Stimulated activated CD4-positive, alpha-beta T cell treated with anti-CD3 and anti-CD28 coated beads, Interleukin-4, amount 100 ng/mL, for 48 hours (primary cell): ENCODE data around the gene EXOSC1.
"Not testable (repeated sequence)": the region's sequence is repeated elsewhere in the genome, so short reads cannot be mapped to it uniquely, and the experiment has no call there.

Experiments
- DNase-seq, 2 donors: peaks; one replicate each; pipeline ENCODE4 v3.0.0-alpha.2; 2020; ENCODE audit warnings: low read depth in 2 of 2

The EXOSC1 gene, protein sequence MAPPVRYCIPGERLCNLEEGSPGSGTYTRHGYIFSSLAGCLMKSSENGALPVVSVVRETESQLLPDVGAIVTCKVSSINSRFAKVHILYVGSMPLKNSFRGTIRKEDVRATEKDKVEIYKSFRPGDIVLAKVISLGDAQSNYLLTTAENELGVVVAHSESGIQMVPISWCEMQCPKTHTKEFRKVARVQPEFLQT

GRCh38 chr10:97445722-97446639 is at the start of gene EXOSC1, which contains the start of gene ZDHHC16:
Gene EXOSC1, minus strand, starts transcription at chr10:97446006. Its CDS starts 21 bp downstream, at chr10:97445985.
Gene ZDHHC16, plus strand, starts transcription at chr10:97446175. Its CDS starts 5,501 bp downstream, at chr10:97451676.
- peak; percentile 85 to 92 for DNase-seq

GRCh38 chr10:97494863-97495506 is 49.2 kb upstream of the EXOSC1 start:
- DNase-seq, result no peak

DNA sequence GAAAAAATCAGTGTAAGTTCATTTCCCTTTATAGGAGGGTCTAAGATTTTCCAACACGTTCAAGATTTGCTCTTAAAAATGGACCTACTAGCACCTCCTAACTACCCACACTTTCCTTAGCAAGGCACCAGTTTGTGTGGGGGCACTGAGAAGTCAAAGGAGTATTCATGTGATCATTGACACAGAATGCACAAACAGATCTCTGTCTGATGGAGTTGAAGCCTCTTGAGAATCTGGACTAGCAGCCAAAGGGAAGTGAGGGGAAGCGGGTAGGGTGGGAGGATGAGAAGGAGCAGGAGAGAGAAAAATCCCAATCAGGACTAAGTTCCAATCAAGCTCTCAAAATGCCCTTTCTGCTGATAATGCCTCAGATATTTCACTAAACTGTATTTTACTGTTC is 48.3 kb upstream of the EXOSC1 start:
- DNase-seq, result no peak

DNA sequence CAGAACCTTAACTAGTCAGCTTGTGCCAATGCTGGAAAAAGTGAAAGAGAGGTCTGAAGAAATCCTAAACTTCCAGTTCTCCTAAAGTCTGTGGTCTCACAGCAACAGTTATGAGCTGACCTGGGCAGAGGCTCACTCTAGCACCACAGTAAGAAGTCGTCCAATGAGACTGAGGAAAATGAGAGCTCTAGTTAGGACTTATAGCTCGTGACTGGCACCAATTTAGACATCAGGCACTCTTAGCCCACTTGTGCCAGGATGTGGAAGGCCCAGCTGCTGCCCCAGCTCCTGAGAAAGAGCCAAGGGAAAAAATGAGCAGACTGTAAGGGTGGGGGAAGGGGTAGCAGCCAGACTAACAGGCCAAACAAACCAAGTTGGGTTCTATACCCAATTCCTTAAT is 44.8 kb upstream of the EXOSC1 start:
- no peak for DNase-seq

DNA sequence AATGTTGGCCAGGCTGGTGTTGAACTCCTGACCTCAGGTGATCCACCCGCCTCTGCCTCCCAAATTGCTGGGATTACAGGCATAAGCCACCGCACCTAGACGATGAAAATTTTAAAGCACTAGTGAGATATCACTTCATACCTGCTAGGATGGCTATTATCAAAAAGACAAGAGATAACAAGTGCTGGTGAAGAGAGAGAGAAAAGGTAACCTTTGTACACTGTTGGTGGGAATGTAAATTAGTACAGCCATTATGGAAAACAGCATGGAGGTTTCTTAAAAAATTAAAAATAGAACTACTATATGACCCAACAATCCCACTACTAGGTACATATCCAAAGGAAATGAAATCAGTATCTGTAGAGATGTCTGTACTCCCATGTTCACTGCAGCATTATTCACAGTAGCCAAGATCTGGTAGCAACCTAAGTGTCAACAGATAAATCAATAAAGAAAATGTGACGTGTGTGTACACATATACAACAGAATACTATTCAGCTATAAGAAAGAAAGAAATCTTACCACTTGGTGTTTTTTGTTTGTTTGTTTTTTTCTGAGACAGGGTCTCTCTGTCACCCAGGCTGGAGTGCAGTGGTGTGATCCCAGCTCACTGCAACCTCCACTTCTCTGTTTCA is 40.0 kb upstream of the EXOSC1 start:
- no peak for DNase-seq

DNA sequence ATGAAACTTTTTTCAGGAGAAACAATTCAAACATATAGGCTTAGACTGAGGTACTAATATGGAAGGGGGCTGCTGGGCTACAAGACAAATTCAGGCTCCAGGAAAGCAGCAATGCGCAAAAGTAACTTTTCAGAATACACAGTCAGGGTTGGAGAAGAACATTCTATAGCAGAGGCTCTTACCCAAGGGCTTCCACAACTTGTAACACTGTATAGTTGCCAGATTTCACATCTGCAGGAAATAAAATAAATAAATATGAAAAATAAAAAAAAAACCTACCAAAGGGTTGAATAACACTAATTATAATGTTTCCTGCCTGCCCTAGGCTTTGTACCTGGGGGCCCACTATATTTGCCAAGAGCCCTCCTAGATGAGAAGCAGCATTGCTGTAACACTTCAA is 38.1 kb upstream of the EXOSC1 start:
- no peak for DNase-seq

DNA sequence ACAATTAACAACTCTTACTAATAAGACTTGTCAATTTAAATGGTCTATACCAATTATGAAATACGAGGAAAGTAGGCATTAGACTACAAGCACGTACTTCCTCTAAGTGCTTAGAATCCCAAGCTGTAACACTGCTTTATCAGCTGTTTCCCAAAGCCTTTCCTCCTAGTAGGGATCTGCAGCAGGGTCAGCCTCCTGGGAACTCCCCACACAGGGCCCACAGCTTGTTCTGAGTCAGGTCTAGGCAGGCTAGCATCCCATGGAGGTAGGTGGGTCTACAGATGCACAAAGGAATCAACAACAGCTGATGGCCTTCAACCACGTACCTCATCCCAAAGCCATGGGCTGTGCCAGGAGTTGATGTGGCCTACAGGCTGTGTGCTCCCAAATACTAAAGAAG is 37.7 kb upstream of the EXOSC1 start:
- DNase-seq, result no peak

- no peak for DNase-seq
These were observed 36.6 kb upstream of the EXOSC1 start for GRCh38 chr10:97482381-97482780.

DNA sequence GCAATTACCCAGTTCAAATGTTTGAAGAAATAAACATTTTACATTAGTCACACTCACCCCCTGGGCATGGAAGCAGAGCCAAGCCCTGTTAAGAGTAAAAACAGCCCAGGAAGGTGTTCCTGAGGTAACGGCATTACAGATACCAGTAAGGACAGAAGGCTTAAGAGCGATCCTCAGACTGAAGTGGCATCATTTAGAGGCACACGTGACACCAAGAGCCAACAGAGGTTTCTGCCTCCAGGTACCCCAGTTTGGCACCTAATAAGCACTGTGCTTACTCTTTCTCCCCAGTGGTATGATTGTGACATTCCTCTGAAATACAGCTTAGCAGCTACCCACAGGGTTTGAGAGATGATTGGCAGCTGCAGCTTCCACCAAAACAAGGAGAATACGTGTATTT is 35.3 kb upstream of the EXOSC1 start:
- no peak for DNase-seq

- no peak for DNase-seq
These were observed 34.1 kb upstream of the EXOSC1 start for GRCh38 chr10:97479939-97480338.

GRCh38 chr10:97479410-97479809 is 33.6 kb upstream of the EXOSC1 start:
- not testable (repeated sequence) for DNase-seq

GRCh38 chr10:97475936-97476594 is 30.3 kb upstream of the EXOSC1 start:
- no peak for DNase-seq

GRCh38 chr10:97474918-97475317 is 29.1 kb upstream of the EXOSC1 start:
- DNase-seq, result no peak

DNA sequence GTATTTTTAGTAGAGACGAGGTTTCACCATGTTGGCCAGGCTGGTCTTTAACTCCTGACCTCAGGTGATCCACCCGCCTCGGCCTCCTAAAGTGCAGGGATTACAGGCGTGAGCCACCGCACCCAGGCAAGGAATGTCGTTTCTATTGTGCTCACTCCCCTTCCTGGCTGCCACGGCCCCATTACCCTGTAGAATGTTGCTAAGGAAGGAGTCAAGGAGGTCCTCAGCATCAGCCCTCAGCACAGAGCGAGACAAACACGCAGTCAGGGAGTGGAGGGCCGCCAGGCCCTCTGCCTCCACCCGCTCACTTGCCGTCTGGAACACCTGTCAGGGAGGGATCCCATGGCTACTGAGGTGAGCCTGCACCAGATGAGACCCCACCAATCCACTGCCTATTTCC is 23.0 kb upstream of the EXOSC1 start:
- DNase-seq, result not testable (repeated sequence)

- DNase-seq, result no peak
These were observed 22.4 kb upstream of the EXOSC1 start for GRCh38 chr10:97468162-97468561.

- DNase-seq, result no peak
These were observed 20.9 kb upstream of the EXOSC1 start for GRCh38 chr10:97466755-97467154.

DNA sequence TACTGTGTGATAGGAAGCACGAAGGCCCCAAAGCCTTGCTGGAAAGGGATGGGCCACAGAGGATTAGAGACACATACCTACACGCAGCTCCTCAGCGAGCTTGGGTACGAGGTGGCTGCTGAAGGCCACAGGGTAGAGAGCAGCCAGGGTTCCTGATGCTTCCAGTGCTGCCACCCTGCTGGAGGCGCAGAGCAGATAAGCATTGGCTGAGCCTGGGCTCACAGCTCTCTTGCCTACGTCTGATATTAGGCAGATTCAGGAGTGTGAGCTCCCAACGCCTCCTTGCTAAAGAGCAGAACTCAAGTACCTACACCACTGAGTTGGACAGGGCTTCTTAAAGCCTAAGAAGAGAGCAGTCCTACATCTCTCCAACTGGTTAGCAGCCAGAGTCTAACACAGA is 20.2 kb upstream of the EXOSC1 start:
- no peak for DNase-seq

- no peak for DNase-seq
These were observed 18.4 kb upstream of the EXOSC1 start for GRCh38 chr10:97464226-97464625.

GRCh38 chr10:97463363-97464132 is 17.7 kb upstream of the EXOSC1 start:
- no peak for DNase-seq

DNA sequence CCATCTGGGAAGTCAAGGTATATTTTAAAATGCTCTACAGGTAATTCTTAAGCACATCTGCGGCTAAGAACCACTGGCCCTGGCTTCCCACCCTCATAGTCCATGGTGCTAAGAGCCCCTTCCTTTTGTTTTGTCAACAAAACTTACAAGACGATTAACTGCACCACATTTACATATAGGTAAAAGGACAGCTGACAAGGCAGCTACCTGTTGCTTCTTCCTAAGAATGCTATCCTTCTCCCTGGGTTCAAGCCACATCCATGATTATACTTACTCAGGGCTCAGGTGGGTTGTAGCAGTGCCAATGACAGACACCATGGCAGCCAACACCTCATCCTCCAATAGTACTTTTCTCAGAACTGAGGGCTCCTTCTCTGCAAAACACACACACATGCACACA is 16.5 kb upstream of the EXOSC1 start:
- no peak for DNase-seq

GRCh38 chr10:97459933-97460332 is 14.1 kb upstream of the EXOSC1 start:
- DNase-seq, result no peak
